IPS-NIHi11 (cell line): ENCODE measurements around the gene LPIN3.
A peak's percentile ranks its signal among the peaks of the same experiment; 100 is the strongest.

Experiments
- DNase-seq: peaks from one replicate; pipeline ENCODE4 v3.0.0; 2012; ENCODE audit warnings: mixed read lengths, low spot score

The LPIN3 gene

DNA sequence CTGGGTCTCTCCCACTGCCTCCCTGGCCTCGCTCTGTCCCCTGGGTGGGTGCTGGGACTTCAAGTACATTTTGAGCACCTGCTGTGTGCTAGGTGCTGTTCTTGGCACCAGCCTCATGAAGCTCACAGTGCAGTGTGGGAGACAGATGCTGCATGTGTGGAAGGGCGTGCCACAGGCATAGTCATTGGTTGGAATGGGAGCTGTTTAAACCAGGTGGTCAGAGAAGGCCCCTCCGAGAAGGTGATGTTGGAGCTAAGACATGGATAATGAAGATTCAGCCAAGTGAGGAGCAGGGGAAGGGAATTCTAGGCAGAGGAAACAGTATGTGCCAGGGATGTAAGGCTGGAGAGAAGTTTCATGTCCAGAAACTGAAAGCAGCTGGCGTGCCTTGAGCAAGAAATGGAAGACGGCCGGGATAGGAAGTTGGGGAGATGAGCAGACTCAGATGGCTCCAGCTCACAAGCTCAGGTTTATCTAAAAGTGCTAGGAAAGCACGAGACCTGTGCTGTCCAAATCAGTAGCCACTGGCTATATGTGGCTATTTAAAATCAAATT, 9.9 kb downstream of the LPIN3 start:
- no peak for DNase-seq

DNA sequence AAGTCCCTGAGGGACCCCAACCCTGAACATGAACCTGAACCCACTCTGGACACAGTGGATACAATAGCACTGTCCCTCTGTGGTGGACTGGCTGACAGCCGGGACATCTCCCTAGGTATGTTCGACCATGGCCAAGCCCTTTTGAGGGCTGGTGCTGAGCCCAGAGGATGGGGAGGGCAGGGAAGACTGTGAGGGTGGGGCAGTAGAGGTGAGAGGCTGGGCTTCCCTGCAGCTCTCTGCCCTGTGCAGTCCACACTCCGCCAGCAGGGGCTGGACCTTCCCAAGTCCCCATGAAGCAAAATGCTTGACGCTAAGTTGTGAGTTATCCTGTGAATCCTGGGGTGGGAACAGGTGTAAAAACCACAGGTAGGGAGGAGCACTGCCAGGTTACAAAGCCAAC, 11.5 kb downstream of the LPIN3 start:
- DNase-seq: peak; percentile 65

- DNase-seq: no peak
Observed at GRCh38 chr20:41352666-41353065, 12.0 kb downstream of the LPIN3 start.

DNA sequence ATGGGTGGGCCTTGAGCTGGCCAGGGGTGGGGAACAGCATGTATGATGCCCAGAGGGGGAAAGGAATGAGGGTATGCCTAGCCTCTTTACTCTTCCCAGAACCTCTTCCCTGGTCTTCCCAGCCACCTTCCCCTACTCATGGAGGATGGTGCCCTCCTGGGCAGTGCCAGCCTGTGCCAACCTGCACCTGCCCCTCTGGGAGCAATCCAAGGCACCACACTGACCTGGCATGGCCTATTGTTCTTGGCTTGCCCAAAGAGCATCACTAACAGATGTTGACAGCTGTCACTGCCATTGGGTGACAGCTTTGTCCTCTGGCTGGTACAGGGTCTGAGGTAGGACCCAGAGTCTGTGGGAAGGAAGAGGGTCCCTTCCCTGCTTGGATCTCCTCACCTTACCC, 12.9 kb downstream of the LPIN3 start:
- DNase-seq: no peak

- DNase-seq: no peak
Observed at GRCh38 chr20:41355192-41355591, 14.6 kb downstream of the LPIN3 start.

GRCh38 chr20:41355598-41356203, 15.1 kb downstream of the LPIN3 start:
- DNase-seq: no peak

DNA sequence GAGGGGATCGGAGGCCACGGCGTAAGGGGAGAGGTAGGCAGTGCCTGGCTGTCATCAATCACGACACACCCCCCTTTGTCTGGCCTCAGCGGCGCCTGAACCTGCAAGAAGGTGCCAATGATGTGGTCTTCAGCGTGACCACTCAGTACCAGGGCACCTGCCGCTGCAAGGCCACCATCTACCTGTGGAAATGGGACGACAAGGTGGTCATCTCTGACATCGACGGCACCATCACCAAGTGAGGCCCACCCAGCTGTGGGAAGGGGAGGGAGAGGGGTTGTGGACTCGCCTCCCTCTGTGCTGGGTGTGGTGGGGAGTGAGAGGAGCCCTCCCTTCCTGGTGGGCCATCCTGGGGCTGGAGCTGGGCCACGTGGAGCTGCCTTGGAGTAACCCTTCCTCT, 16.3 kb downstream of the LPIN3 start:
- no peak for DNase-seq

DNA sequence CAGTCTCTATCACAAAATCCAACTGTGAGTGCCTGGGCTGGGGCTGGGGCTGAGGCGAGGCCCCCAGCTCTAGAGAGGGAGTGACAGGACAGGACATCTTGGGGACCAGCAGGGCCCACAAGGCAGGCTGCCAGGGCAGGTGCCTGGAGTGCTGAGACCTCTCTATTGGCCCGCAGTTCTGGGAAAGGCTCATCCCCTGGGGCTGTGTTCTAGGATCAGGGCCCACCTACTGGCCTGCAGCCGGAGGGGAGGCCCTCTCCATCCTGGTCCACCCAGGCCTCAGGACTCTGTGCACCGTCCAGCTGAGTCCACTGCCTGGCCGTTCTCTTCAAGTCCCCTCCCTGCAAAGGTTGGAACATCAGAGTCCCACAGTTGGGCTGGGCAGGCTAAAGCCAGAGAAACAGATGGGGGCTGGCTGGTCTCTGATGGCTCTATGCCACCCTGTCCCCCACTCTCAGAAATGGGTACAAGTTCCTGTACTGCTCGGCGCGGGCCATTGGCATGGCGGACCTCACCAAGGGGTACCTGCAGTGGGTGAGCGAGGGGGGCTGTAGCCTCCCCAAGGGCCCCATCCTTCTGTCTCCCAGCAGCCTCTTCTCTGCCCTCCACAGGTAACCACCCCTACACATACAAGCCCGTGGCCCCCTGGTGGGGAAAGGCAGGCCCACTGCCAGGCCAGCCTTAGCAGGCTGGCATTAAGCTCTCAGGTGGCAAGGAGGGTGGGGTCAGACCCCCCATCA, 17.0 kb downstream of the LPIN3 start:
- no peak for DNase-seq

GRCh38 chr20:41358230-41358629, 17.6 kb downstream of the LPIN3 start:
- no peak for DNase-seq

GRCh38 chr20:41358717-41359116, 18.1 kb downstream of the LPIN3 start:
- no peak for DNase-seq

GRCh38 chr20:41359541-41360011, 19.0 kb downstream of the LPIN3 start:
- no peak for DNase-seq

DNA sequence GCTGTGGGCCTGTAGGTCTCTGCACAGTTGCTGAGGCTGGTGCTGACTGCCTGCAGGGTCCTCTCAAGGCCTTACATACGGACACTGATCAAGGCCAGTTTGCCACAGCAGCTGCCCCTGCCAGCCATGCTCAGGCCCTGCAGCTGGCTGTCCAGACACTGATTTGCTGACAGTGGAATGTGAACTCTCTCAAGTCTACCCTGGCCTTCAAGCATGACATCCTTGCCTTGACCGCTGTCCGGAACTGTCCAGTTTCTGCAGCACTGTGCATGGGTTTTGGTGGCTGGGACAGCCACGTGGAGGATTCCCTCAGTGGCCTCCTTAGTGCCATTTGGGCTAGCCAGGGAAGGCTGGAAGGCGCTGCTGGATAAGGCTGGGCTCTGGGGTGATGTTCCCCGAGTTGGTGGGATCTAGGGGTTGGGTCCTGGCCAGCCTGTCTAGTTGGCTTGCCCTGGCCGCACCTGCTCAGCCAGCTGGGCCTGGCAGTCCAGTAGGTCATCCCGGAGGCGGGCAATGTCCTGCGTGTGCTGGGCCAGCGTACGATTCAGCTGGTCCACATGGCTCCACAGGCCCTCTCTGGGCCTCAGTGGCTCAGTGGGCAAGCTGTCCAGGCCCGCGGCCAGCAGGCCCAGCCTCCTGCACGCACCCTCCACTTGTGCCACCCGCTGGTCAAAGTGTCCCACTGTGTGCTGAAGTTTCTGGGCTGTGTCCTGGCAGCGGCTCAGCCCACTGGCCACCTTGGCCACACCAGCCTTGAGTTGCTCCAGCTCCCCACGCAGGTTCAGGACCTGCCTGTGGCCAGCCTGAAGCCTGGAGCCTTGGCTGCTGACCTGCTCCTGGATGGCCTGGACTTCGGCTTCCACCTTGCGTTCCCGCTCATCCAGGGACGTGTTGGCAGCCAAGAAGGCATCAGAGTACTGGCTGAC, 20.5 kb downstream of the LPIN3 start:
- DNase-seq: no peak

DNA sequence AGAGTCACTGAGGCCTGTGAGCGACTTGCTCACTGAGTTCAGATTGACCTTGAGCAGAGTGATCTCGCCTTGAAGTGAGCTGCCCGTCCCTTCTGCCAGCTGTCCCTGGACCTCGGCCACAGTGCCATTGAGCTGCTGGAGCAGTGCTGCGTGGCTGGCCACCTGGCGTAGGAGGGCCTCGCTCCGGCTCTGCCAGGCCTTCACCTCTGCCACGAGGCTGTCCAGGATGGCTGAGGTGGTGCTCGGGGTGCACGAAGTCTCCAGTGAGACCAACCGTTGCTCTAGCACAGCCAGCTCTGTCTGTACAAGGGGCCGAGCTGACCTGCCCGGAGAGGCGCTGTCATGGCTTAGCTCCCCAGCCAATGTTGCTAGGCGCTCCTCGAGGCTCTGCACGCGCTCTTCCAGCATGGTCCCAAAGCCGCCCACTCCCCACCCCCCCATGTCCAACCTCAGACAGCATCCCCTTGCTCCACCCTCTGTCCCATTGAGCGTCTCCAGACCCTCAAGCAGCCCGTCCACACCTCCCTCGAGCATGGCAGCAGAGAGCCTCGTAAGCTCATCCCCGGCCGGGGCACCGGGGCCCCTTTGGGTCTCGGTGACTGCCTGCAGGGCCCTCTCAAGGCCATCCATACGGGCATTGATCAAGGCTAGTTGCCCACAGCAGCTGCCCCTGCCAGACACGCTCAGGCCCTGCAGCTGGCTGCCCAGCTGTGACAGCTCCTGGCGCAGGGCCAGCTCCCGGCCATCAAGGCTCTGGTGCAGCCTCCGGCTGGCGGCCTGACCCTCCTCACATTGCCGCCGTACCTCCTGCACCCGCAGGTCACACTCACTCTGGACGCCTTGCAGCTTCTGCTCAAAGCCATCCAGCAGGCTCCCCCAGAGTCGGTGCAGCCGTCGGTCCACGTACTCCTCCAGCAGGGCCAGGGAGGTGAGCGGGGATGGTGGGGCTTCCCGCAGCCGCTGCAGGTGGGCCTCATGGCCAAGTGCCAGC, 21.4 kb downstream of the LPIN3 start:
- DNase-seq: no peak

DNA sequence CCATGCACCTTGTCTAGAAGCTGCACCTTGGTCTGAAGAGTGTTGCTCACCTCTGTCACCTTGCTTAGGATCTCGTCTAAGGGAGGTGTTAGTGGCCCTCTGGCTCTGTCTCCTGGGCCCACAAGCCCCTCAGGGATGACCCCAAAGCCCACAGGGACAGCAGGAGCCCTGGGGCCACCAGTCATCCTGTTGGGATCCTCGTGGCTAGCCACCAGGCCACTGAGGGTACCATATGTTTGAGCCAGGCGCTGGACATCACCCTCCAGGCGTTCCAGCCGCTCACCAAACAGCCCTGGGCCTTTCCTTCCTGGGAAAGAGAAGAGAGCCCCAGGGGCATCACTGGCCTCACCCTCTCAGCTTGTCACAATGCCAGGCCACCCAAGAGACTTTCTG, 22.1 kb downstream of the LPIN3 start:
- DNase-seq: no peak

DNA sequence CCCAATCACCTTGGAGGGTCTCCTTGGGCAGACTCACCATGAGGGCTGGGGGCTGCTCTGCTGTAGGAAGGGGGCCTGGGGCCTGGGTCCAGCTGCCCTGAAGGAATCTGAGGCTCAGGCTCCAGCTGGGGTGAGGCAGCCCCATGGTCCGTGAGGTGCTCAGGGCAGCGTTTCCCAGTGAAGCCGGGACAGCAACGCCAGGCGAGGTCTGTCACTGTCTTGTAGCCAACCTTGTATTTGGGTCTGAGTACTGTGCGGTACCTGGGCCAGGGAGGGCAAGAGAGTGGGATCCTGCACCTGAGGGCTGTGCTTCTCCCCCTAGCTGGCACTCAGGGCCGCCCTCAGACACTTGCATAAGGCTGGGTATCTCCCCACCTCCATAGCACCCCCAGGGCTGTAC, 23.0 kb downstream of the LPIN3 start:
- DNase-seq: no peak

GRCh38 chr20:41364236-41364855, 23.7 kb downstream of the LPIN3 start:
- DNase-seq: no peak

- no peak for DNase-seq
Observed at GRCh38 chr20:41364967-41365765, 24.5 kb downstream of the LPIN3 start.

GRCh38 chr20:41365777-41366545, 25.3 kb downstream of the LPIN3 start:
- peak; percentile 69 for DNase-seq
